AG09309 (cell line): ENCODE measurements around the gene PPP1R18.

Experiments
- DNase-seq: peaks from one replicate; pipeline ENCODE4 v3.0.0-alpha.2; 2010; ENCODE audit warnings: low read depth
- H3K4me3 ChIP-seq: 2 replicates; pipeline ENCODE4 v1.5.1; 2011; ENCODE audit warnings: mild to moderate bottlenecking, low read depth, low read length, moderate library complexity; ENCODE audit not compliant: control insufficient read depth
- TF ChIP-seq, protein P1 (sequence below): IDR thresholded peaks from 2 replicates; pipeline ENCODE4 v1.5.1; 2011; ENCODE audit warnings: mild to moderate bottlenecking, low read depth, low read length, inconsistent platforms; ENCODE audit not compliant: insufficient read depth, control insufficient read depth; ENCODE audit errors: missing control alignments

PPP1R18 gene

DNA sequence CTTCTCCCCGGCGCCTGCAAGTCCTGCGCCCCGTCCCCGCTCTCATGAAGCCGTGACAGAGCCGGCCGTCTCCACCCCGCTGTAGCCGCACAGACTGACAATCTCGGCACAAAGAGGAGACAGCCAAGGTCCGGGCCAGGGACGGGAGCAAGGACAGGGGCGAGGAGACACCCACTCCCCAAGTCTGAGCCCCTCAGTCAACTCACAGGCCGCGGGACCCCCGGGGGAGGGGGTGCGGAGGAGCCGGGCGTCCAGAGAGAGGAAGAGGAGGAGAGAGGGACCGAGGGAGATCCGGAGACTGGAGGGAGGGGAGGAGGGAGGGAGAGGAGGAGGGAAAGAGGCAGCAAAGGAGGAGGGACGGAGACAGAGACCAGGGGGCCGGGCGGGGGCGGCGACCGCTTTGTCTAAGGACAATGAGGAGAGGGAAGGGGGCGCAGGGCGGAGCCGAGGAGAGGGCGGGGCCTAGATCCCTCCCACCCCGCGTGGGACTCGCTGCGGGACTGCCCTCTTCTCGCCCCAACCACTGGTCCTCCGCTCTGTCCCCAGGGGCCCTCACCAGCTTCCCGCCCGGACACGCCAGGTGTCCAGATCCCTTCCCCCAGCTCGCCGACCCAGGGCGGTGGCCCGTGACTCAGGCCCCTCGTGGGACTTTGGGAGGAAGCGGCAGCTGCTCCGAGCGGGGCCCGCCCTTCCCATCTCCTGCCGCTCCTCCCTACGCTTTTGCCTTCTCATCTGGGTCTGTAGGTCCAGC, 638 bp upstream of the PPP1R18 start:
- TF ChIP-seq, protein P1, sequence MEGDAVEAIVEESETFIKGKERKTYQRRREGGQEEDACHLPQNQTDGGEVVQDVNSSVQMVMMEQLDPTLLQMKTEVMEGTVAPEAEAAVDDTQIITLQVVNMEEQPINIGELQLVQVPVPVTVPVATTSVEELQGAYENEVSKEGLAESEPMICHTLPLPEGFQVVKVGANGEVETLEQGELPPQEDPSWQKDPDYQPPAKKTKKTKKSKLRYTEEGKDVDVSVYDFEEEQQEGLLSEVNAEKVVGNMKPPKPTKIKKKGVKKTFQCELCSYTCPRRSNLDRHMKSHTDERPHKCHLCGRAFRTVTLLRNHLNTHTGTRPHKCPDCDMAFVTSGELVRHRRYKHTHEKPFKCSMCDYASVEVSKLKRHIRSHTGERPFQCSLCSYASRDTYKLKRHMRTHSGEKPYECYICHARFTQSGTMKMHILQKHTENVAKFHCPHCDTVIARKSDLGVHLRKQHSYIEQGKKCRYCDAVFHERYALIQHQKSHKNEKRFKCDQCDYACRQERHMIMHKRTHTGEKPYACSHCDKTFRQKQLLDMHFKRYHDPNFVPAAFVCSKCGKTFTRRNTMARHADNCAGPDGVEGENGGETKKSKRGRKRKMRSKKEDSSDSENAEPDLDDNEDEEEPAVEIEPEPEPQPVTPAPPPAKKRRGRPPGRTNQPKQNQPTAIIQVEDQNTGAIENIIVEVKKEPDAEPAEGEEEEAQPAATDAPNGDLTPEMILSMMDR = no peak
- DNase-seq = peak; percentile 85
- H3K4me3 ChIP-seq = peak overlapping the region; percentile 89

DNA sequence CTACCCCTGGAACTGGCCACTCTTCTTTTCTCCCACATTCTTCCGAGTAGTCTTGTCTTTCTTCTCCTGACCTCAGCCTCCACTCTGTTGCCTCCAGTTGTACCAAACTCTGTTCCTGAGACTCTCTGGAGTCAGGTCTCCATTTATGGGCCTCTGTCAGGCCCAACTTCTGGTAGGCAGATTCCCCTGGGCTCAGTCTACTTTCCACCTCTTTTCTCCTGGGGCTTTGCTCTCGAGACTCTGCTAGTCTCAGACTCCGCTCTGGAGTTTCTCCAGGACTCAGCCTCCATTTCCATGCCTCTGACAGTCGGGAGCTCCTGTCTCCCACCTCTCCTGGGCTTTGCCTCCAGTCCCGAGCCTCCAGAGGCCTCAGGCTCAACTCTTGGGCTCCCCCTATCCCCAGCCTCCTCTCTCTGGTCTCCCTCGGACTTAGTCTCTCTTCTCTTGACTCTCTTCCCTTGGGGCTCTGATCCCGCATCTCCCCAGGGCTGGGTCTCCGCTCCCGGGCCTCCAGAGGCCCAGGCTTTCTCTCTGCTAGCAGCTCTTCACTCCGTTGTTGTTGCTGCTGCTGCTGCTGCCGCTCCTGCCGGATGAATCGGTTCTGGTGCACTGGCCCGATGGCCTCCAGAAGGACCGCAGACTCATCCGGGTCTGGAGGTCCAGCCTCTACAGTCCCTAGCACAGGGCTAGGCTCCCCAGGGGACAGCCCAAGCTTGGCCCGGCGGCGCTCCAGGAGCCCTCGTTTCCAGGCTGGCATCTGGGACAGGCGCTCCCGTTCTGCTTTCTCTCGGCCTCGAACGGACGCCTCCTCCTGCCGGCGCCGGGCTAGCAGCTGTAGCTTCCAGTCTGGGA, 1.1 kb downstream of the PPP1R18 start:
- DNase-seq = no peak
- peak overlapping the region; percentile 89 for H3K4me3 ChIP-seq

DNA sequence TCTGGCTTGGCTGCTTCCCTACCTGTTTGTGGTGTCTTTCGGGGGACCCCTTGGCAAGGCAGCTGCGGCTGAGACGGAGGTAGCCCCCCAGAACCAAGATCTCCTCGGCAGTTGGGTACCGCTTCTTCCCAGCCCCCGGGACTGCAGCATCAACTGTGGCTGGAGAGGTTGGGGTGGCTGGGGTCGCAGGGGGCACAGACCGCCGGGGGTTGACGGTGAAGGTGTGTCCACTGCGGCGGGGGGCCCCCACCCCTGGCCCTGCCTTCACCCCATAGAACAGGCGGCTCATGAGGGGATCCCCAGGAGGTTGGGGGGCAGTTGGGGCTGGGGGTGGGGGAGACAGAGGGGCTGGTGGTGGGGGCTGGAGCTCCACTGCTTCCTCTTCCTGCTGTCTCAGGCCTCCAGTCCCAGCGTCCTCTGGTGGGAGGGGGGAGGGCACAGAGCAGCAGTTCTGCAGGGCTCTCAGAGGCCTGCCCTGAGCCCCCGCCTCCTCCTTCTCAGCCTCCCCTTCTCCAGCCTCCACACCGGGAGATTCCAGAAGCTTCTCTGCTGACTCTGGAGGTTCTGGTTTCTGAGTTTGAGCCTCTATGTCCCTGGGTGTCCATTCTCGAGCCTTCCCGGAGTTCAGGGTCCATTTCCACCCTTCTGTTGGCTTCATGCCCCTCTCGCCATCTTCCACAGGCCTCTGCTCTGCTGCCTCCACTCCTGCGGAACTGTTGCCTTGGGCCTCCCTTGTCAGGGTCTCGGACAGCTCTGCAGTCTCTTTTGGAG, 1.9 kb downstream of the PPP1R18 start:
- H3K4me3 ChIP-seq = peak overlapping the region; percentile 89
- DNase-seq = no peak
- TF ChIP-seq, protein P1 = no peak

More for the DNA sequence above, 1.1 kb downstream of the PPP1R18 start:
- TF ChIP-seq, protein P1 = peak; percentile 27

DNA sequence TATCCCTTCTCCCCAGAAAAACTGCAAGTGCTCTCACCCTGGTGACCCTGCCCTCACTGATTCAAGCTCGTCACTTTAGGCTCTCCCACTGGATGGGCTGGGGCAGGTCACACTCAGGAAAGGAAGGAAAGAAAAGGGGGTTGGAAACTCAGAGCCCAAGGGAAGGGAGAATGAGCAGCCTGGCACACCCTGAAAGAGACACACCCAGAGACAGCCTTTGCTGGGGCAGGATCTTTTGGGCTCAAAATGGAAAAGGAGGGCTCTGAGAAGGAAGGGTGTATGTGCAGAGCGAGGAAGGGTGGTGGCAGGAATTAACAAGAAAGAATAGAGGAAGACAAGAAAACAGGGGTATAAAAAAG, 2.5 kb downstream of the PPP1R18 start:
- DNase-seq = no peak
- H3K4me3 ChIP-seq = peak overlapping the region; percentile 89
- TF ChIP-seq, protein P1 = no peak

DNA sequence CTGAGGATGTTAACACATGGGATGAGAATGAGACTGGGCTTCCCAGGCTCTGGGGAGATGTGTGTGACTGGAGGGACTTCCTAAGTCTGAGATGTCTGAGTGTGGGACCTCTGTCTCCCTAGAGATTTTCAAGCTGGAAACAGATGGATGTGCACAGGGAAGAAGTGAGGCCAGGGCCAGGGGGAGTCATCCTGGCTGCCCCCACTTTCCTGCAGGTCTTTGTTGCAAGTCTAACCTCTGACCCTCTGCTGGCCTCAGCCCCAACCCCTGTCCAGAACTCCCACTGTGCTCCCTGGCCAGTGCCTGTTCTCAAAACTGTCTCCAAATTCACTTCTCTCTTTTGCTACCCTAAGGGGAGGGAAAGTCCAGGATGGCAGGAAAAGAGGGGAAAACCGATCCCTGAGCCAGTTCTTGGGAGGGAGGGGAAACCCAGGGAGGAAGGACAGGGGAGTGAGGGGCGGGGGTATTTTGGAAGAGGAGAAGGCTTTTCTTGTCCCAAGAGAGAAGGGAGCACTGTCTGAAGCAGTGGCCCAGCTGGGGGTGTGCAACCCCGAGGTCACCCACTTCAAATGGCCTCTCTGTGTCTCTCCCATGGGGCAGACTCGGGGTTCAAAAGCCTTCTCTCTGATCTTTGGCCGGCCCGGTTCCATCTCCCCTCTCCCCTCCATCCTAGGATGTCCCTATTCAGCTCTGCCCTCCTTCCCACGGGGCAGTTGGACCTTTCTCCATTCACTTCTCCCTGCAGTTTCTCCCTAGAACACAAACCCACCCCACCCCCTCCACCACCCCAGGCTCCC, 3.1 kb downstream of the PPP1R18 start:
- TF ChIP-seq, protein P1 = no peak
- H3K4me3 ChIP-seq = peak overlapping the region; percentile 89
- DNase-seq = no peak
